Prostate gland (tissue), 2 donors: ENCODE results near the gene ZBTB32.

Experiments
- POLR2AphosphoS5 ChIP-seq: sonication (generic); formaldehyde crosslinking; IDR thresholded peaks from one replicate; pipeline ENCODE4 v1.6.1; 2017; ENCODE audit warnings: antibody characterized with exemption
- TF ChIP-seq, protein P1 (sequence below), 4 experiments: fragments of 200-600 bp in 2 of 4; fragments of 450-650 bp in 2 of 4; sonication (generic) in 2 of 4; IDR thresholded peaks; 1 replicate in 3 of 4; 2 replicates in 1 of 4; pipeline ENCODE4 v1.5.1; 2016 to 2019; ENCODE audit warnings: antibody characterized with exemption in 4 of 4, mild to moderate bottlenecking in 2 of 4, moderate library complexity in 2 of 4

DNA sequence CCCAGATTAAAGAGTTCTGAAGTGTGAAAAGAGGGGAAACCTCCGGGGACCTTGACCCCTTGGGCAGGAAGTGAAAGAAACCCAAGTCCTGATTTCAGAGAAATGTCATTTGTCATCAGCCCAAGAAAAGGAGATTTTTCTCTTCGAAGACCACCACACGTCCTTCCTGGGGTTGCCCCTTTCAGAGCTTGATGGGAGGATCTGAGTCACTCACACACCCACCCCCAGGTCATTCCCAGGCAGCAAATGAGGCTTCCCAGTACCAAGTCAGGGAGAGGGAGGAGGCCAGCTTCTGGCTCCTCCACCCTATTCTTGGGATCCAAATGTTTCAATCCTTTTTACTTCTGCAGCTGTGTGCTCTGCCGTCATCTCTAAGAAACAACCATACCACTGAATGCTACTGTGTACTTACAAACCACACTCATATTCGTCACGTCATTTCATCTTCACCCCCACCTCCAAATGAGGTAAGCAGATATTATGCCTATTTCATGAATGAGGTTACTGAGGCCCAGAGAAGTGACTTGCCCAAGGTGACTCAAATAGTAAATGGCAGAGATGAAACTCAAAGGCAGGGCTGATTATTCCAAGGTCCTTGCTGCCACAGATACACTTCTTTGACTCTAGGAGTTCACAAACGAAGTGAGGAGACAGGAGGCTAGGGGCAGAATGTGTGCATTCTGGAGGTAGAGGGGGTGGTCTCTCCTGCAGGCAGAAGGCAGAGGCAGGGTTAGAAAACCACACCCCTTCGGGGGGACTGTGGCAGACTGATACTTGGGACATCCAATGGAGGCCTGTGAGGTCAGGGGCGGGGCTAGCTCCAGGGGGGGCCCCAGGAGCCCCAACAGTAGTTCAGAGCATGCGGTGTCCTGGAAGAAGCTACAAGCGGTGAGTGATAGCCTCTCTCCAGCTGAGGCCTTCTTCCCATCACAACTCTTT lies 8.5 kb downstream of the ZBTB32 start:
- TF ChIP-seq, protein P1, sequence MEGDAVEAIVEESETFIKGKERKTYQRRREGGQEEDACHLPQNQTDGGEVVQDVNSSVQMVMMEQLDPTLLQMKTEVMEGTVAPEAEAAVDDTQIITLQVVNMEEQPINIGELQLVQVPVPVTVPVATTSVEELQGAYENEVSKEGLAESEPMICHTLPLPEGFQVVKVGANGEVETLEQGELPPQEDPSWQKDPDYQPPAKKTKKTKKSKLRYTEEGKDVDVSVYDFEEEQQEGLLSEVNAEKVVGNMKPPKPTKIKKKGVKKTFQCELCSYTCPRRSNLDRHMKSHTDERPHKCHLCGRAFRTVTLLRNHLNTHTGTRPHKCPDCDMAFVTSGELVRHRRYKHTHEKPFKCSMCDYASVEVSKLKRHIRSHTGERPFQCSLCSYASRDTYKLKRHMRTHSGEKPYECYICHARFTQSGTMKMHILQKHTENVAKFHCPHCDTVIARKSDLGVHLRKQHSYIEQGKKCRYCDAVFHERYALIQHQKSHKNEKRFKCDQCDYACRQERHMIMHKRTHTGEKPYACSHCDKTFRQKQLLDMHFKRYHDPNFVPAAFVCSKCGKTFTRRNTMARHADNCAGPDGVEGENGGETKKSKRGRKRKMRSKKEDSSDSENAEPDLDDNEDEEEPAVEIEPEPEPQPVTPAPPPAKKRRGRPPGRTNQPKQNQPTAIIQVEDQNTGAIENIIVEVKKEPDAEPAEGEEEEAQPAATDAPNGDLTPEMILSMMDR (IDR thresholded peaks at IDR 0.05) = no peak
- TF ChIP-seq POLR2AphosphoS5 = no peak
